Stimulated activated CD4-positive, alpha-beta T cell treated with anti-CD3 and anti-CD28 coated beads, Interleukin-4, amount 100 ng/mL, for 24 hours (primary cell): Measurements from ENCODE around the gene BMPER.

ENCODE experiments used
- DNase-seq: peaks from one replicate; pipeline ENCODE4 v3.0.0-alpha.2; 2020

The BMPER gene

DNA sequence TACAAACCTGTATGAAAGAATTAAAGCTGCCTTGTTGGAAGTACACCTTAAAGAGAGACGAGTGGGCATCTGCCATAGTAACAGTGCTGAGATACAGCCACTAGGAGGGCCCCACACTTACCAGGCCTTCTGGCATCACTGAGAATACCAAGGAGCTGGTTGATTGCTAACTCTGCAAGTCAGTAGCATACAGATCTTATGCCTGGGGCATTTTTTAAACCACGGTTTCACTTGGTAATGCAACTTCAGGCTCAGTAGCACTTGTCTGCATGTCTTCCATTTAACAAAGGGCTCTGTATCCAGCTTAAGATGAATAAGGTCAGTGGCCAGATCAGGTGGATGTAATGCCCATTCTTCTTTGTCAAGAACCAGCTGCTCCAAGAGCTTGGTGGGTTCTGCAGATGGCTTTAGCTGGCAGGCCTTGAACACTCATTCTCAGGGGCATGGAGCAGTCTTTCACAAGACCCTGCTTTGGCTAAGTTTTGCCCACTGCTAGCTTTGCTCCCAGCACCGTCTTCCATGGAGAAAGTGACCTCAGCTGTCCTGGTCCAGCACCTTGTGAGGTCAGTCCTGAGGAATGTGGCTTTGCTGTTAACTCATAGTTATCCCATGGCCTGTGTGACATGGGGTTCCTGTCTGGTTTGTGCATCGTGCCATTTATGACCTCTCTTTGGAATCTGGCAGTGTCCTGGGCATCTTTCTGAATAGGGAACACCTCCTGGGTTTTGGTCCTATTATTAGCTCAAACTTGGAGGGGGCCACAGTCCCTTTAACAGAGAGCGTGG lies 68.1 kb downstream of the BMPER start:
- DNase-seq = no peak

- no peak for DNase-seq
Measured at GRCh38 chr7:33979300-33979806, 74.0 kb downstream of the BMPER start.

GRCh38 chr7:33979807-33980355 lies 74.5 kb downstream of the BMPER start:
- DNase-seq = no peak

DNA sequence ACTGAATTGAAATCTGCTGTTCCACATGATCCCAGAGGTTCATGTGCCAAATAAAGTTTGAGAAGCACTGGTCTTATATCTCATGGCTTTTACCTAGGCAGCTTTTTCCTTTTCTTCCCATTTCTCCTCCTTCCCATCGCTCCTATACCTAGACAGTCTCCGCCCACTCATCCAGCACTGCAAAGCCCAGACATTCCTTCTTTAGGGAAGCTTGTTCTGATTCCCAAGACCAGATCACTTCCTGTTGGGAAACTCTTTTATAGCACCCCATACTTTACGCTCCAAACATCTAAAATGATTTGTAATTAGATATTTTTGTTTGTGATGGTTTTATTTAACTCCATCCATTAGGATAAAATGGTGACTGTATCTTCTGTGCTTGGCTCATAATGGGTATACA lies 75.9 kb downstream of the BMPER start:
- DNase-seq = no peak

GRCh38 chr7:33981671-33982424 lies 76.5 kb downstream of the BMPER start:
- no peak for DNase-seq

DNA sequence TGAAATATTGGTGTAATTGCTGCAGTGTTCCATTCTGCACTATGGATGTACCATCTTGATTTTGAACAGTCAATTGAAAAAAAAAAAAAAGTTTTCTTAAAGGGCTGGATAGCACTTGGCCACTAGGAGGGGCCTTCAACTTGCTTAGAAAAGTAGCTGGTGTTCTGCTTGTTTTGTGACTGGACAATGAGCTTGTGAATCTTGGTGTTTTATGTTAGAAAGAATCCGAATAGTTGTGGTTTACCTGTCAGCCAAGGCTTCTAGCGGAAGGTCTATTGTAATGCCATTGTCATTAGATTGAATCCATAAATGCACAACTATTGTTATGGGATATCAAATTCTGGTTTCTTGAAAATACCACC lies 77.1 kb downstream of the BMPER start:
- DNase-seq = no peak

DNA sequence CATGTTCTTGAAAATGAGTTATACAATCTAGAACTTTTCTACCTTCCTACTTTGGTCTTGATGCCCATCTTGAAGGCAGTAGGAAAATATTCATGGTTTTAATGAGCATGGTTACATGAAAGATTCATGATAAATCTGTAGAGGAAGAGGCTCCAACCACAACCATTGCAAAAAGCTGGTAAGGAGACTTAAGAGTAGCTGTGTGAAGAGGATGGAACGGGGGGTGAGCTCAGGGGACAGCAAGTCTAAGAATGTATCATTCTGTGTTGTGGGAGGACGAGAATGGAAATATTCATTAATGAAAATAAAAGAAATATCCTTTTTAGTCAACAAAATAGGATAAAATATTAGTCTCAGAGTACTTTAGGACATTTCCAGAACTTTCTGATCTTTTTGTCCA lies 81.1 kb downstream of the BMPER start:
- no peak for DNase-seq

DNA sequence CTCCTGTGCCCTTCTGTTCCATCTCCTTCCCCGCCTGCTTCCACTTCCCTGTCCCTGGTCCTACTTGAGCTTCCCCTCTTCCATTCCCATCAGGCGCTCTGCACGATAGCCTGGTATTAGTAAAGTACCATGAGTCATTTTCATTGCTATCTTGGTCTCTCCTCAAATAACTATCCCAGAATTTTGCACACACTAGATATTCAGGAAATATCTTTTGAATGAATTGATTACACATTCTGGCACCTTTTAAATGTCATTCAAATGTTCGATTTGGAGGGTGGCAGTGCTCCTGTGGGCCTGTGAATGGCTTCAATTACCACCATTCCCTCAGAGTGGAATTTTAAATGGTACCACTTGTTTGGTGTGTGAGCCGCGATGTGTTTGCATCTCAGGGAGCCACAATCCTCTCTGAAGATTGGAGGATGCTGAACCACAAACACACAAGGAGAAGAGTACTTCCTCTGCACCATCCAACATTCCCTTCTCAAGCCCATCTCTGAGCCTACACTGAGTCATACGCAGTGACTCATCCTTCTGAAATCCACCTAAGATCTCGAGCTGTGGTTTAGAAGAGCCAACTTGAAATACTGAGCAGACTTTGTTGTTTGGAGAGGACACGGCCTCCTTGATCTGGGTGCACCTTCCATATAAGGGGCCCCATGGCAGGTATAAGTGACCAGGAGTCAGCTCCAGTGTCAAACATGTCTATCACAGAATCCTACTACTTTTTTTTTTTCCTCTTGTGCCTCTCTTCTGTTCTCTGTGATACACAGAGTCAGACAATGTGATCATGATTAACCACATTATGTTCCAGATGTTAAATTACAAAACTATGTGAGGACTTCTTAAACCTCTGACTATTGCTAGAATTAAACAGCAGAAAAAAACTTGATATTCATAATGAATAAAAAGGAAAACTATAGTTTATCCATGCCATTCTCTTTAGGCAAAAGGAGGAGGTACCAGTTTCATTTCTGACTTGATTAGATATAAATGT lies 81.9 kb downstream of the BMPER start:
- DNase-seq = no peak

DNA sequence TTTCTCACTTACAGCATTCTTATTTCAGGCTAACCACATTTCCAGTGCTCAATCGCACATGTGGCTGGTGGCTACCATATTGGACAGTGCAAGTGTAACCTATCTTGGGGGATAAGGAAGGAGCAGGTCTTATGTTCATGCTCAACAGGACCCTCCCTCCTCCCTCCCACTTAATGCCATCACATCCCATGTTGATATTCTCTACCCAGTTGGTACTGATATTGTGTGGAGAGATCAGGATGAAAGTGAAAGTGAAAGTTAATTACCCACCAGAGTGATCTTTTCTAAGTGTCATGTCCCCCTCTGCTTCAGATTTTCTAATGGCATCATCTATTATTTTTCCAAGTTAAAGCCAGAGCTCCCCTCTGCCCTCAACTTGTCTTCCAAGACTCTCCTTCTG lies 91.6 kb downstream of the BMPER start:
- no peak for DNase-seq

DNA sequence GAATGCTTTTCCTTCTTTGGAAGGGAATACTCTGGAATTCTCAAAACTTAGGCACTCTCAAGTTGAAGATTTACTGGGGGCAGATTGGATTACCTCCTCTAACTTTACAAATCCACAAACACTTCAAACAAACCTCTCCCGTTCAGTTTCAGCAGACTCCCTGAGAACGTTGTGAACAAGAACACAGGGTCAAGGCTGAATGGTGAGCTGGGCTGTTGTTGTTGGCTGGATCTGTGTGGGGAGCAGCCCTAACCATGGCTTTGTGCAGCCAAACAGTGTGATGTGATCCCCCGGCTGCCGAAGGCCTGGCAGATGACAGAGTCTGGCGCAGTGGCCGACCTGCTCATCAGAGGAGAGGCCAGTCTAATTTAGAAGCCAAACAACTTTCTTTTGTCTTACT lies 93.1 kb downstream of the BMPER start:
- no peak for DNase-seq

DNA sequence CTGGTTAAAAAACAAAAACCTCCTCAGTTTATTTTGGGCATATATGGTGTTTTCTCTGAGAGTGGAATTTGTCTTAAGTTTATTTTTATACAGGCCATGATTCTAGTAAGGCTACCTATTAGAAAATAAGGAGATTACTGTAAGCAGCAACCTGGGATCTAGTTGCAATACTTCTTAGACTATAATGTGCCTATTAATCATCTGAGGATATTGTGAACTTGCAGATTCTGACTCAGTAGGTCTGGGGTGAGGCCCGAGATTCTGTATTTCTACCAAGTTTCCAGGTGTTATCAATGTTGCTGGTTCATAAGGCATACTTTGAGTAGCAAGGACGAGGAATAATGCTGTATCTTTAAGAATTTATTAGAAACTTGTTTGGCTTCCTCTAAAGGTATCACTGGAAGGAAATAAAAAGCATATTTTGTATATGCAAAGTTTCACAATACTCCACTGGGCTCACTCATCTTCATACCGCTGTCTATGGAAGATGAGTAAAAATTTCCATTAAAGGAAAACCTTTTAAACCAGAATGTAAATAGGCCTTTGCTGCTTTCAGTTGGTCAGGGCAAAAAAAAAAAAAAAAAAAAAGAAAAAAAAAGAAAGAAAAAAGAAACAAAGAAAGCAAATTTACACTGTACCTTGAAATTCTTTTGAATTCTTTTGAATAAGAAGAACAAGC lies 105.8 kb downstream of the BMPER start:
- DNase-seq = no peak

DNA sequence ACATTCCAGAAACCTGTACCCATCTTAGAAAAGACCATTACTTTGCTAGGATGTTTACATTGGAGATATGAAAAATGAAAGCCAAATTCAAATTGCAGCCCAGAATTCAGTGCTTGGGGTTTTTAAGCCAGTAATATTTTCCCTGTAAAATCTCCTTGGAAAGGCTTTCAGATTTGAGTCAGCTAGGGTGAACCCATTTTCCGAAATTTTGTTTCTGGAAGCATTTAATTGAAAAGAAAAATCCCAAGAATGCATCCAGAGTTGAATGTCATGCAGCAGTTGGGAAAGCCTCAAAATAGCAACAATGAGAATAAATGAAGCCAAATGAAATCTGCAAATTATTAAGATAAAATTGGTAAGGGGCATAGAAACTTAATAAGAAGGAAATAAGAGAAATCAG lies 106.4 kb downstream of the BMPER start:
- DNase-seq = no peak

DNA sequence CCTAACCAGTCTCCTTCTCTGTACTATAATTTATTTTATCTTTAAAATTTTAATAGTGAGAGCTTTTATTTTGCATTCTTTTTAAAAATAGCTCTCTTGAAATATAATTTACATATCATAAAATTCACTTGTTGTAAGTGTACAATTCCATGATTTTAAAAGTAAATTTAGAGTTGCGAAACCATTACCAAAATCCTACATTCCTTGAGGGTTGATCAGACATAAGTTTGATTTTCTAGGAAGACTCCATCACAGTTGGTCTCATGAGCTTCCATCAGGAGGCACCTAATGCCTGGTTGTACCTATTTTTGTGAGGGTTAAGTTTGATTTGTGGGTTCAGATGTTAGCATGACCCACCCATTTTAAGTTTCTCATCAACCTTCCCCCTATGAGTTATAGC lies 108.1 kb downstream of the BMPER start:
- DNase-seq = no peak

DNA sequence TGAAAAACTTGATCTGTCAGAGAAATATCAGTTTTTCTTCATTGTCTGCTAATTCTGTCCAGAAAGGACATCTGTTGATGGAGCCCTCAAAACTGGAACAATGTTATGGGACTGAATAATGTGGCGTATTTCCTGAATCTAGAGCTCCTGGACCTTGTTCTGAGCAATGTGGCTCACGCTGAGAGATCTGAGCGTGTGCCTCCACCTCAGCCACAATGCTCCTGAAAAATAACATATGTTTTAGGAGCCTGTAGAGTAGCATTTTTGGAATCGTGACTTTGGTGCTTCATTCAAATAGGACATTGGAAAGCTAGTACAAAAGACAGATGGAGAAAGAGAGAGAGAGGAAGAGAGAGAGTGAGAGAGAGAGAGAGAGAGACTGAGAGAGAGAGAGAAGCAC lies 110.3 kb downstream of the BMPER start:
- no peak for DNase-seq

GRCh38 chr7:34016876-34017275 lies 111.5 kb downstream of the BMPER start:
- DNase-seq = no peak

DNA sequence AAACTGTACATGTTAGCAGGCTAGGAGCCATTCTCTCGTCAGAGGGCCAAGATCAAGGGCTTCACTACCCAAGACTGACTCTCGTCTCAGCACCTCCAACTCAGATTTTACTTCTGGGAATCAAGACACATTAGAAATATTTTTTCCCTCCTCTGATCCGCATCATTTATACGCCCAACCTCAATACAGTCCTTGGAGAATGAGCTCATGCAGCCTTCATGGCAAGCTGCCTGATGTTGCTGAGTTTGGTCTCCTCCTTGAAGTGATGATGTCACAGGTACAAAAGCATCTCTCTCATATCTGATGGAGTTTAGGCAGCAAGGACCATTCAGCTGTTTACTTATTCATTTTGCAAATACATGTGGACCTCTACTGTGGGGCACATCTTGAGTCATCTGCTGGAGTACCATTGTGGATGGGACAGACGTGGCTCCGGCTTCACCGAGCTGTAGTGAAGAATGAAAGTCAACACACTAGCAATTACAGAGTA lies 114.0 kb downstream of the BMPER start:
- no peak for DNase-seq

- DNase-seq = no peak
Measured at GRCh38 chr7:34022626-34023025, 117.3 kb downstream of the BMPER start.

GRCh38 chr7:34025600-34025999 lies 120.3 kb downstream of the BMPER start:
- no peak for DNase-seq

GRCh38 chr7:34026481-34027190 lies 121.3 kb downstream of the BMPER start:
- no peak for DNase-seq

DNA sequence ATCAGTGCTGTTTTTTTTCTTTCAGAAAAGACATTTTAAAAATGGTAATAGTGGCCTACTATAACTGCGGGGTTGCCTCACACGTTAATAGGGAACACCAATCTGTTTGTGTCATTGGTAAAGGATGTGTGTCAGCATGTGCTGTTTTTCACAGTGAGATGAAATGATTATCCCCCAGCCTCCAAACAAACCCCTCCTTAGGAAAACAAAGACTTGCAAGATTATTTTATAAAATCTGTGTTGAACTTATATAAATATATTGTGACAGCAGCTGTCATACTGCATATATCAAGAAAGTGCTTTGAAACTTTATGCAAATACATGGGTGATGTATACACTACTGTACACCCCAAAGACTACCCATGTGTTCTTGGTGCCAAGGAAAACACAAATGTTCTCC lies 125.8 kb downstream of the BMPER start:
- DNase-seq = no peak

DNA sequence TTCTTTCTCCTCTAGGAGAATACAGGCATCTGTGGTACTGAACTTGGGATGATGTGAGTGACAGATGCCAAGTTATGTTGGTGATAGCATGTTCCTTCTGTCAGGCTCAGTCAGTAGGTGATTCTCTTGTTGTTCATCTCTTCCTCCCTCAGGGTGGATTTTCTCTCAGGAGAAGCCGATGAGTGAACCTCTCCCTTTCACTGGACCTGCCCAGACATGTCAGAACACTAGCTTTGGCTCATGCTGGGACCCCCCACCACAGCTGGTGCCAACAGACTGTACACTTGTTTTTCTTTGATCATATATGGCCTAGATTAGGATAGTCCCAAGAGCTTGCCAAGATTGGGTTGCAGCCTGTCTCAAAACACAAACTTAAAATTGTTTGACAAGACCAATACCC lies 129.4 kb downstream of the BMPER start:
- no peak for DNase-seq
